Prostate gland (tissue), 2 donors: ENCODE results near the gene ACOX1. TPM values are rescaled to one million over a fixed set of nuclear protein-coding genes. Genes with fewer than 3 reads are reported as not detected.
A peak's percentile ranks its signal among the peaks of the same experiment; 100 is the strongest.

Experiments
- DNase-seq: peaks from one replicate; pipeline ENCODE4 v3.0.0-alpha.2; 2019; ENCODE audit warnings: low spot score
- H3K27ac ChIP-seq, 2 donors: fragments of 200-600 bp; sonication (generic); 2 replicates each; pipeline ENCODE4 v1.5.1; 2017 to 2019
- H3K27me3 ChIP-seq: fragments of 200-600 bp; sonication (generic); replicated peaks from 2 replicates; pipeline ENCODE4 v1.5.1; 2019; ENCODE audit not compliant: insufficient read depth
- H3K36me3 ChIP-seq, 2 donors: fragments of 200-600 bp; sonication (generic); 1 replicate in 1 of 2; 2 replicates in 1 of 2; pipeline versions ENCODE4 v1.5.1 to v1.8.1; 2017 to 2019
- H3K4me1 ChIP-seq: fragments of 200-600 bp; sonication (generic); replicated peaks from 2 replicates; pipeline ENCODE4 v1.5.1; 2019
- H3K4me3 ChIP-seq, 2 donors: fragments of 200-600 bp; sonication (generic); 2 replicates each; pipeline ENCODE4 v1.5.1; 2017 to 2019
- H3K9me3 ChIP-seq: fragments of 200-600 bp; sonication (generic); 2 replicates; pipeline ENCODE4 v1.5.1; 2017
- POLR2A ChIP-seq: fragments of 450-650 bp; IDR thresholded peaks from one replicate; pipeline ENCODE4 v1.6.1; 2016; ENCODE audit warnings: antibody characterized with exemption, mild to moderate bottlenecking
- POLR2AphosphoS5 ChIP-seq: sonication (generic); formaldehyde crosslinking; IDR thresholded peaks from one replicate; pipeline ENCODE4 v1.6.1; 2017; ENCODE audit warnings: antibody characterized with exemption
- WGBS: methylation state at CpG from one replicate; pipeline ENCODE4 v1.1.5; 2018; 5-methylcytosine and 5-hydroxymethylcytosine counted together
- intact Hi-C: fragments of 100-400 bp; cut with DNase I; formaldehyde crosslinking; loops from one replicate; pipeline ENCODE4 v1.14.2; 2022
- total RNA-seq, 2 donors: library from RNA; depleted of rRNA; stranded (reverse); fragments of >200 nt; gene quantifications; one replicate each; pipeline ENCODE4 v1.1.0, GENCODE V29; 2016
- TF ChIP-seq, protein P1 (sequence below), 4 experiments: fragments of 200-600 bp in 2 of 4; fragments of 450-650 bp in 2 of 4; sonication (generic) in 2 of 4; IDR thresholded peaks; 1 replicate in 3 of 4; 2 replicates in 1 of 4; pipeline ENCODE4 v1.5.1; 2016 to 2019; ENCODE audit warnings: antibody characterized with exemption in 4 of 4, mild to moderate bottlenecking in 2 of 4, moderate library complexity in 2 of 4

ACOX1 gene
- total RNA-seq, 2 donors from 2014 or later: 75.5 to 79.0 TPM

DNA sequence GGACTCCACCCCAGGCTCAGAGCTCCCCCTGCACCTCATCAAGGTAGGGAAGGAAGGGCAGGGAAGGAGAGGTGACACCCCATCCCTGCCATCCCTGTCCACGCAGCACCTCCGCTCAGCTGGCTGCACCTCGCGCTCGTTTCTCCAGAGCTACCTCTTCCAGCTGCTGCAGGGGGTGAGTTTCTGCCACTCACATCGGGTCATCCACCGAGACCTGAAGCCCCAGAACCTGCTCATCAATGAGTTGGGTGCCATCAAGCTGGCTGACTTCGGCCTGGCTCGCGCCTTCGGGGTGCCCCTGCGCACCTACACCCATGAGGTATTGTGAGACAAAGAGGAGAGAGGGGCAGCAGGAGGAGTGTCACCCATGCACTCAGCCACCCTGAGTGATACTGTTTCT, 23.1 kb upstream of the ACOX1 start:
- WGBS: 96% methylated on average over 12 of the region's 12 CpGs
- intact Hi-C loops: no loop called here
- Histone ChIP-seq H3K4me1 (peaks cover 12% of the 10 kb centered on the region), H3K36me3 (no peaks in the 10 kb centered on the region), H3K27ac (no peak overlapping the region), H3K27me3 (no peaks in the 10 kb centered on the region), H3K4me3 (no peak overlapping the region), H3K9me3 (no peaks in the 10 kb centered on the region)
- no peak for DNase-seq
- no peak for TF ChIP-seq POLR2A
- no peak for TF ChIP-seq POLR2AphosphoS5
- TF ChIP-seq, protein P1, sequence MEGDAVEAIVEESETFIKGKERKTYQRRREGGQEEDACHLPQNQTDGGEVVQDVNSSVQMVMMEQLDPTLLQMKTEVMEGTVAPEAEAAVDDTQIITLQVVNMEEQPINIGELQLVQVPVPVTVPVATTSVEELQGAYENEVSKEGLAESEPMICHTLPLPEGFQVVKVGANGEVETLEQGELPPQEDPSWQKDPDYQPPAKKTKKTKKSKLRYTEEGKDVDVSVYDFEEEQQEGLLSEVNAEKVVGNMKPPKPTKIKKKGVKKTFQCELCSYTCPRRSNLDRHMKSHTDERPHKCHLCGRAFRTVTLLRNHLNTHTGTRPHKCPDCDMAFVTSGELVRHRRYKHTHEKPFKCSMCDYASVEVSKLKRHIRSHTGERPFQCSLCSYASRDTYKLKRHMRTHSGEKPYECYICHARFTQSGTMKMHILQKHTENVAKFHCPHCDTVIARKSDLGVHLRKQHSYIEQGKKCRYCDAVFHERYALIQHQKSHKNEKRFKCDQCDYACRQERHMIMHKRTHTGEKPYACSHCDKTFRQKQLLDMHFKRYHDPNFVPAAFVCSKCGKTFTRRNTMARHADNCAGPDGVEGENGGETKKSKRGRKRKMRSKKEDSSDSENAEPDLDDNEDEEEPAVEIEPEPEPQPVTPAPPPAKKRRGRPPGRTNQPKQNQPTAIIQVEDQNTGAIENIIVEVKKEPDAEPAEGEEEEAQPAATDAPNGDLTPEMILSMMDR (IDR thresholded peaks at IDR 0.05): no peak

DNA sequence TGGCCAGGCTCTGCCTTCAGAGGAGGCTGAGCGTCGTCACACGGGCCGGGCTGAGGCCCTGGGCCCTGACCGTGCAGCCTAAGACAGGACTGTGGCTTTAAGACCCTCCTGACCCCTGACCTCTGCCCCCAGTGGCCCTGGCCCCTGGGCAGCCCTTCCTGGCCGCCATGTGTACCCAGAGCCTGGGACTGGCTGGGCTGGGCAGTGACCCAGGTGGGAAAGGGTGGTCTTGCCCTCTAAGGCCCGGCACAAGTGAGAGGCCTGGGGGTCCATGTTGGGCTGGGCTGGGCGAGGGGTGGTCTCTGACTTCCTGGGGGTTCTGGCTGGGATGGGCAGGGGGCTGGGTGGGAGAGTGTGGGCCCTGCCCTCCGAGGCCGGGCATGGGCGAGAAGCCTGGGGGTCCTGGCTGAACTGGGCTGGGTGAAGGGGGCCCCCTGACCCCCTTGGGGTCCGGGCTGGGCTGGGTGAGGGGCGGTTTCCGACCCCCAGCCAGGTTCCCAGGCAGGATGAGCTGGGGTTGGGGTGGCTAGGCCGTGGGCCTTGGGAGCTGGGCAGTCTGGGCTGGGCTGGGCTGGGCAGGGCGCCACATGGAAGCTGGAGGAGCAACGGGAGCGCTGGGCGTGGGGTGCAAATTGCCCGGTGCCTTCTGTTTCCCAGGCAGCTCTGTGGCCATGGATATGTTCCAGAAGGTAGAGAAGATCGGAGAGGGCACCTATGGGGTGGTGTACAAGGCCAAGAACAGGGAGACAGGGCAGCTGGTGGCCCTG, 22.0 kb upstream of the ACOX1 start, which contains the start of gene CDK3:
CDK3 (plus strand) TSS at position 101 of the 767 bp plus-strand sequence; CDS start at position 672, 571 bp downstream.
- no peaks in the 10 kb centered on the region for H3K9me3 ChIP-seq
- WGBS: 92% methylated on average over 14 of the region's 21 CpGs
- H3K4me3 ChIP-seq: no peak within 1 kb of the TSS
- H3K4me1 ChIP-seq: peaks cover 13% of the 10 kb centered on the region
- TF ChIP-seq, protein P1 (IDR thresholded peaks at IDR 0.05): peak in 1 of 4 experiments; percentile 3
- no peak for TF ChIP-seq POLR2AphosphoS5
- no peak for TF ChIP-seq POLR2A
- H3K36me3 ChIP-seq: no peaks in the 10 kb centered on the region
- DNase-seq: no peak
- H3K27ac ChIP-seq: peak within 1 kb of the TSS; percentile 43 to 75
- intact Hi-C loops: no loop called here
- no peaks in the 10 kb centered on the region for H3K27me3 ChIP-seq

DNA sequence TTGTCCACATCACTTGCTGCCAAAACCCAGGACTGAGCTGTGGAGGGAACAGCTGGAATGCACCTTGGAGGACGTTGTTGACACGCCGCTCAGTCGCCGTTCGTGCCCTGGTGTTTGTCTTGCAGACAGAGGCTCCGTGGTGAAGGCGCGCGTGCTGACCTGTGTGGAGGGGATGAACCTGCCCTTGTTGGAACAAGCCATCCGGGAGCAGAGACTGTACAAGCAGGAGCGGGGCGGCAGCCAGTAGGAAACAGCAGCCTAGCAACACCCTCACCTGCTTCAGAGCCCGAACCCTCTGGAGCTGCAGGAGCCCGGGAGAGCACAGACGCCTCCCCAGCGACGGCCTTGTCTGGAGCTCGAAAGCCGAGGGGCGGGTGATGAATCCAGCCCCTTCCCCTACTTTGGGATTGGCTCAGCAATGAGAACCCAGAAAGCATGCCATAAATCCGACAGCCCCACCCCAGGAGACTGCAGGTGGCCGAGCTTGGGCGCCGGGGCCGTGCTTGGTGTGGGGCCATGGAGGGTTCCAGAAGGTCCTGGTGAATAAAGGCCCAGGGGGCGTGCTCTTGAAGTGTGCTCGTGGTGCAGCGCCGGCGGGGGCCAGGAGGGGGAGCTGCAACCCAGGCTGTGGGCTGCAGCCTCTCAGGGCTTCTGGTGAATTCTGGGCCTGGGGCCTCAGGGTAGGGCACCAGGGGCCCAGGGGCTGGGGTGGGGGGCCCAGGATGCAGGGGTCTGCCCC, 21.2 kb upstream of the ACOX1 start:
- Histone ChIP-seq H3K36me3 (no peaks in the 10 kb centered on the region), H3K4me3 (no peak overlapping the region), H3K9me3 (no peaks in the 10 kb centered on the region), H3K4me1 (peaks cover 13% of the 10 kb centered on the region), H3K27me3 (no peaks in the 10 kb centered on the region), H3K27ac (peak overlapping the region; percentile 43 to 75)
- TF ChIP-seq, protein P1 (IDR thresholded peaks at IDR 0.05): peak; percentile 43 to 72 (median 57)
- TF ChIP-seq POLR2A: no peak
- peak; percentile 14 for TF ChIP-seq POLR2AphosphoS5
- DNase-seq: peak; percentile 60
- 49% methylated on average over 31 of the region's 31 CpGs for WGBS
- intact Hi-C loops: no loop called here

DNA sequence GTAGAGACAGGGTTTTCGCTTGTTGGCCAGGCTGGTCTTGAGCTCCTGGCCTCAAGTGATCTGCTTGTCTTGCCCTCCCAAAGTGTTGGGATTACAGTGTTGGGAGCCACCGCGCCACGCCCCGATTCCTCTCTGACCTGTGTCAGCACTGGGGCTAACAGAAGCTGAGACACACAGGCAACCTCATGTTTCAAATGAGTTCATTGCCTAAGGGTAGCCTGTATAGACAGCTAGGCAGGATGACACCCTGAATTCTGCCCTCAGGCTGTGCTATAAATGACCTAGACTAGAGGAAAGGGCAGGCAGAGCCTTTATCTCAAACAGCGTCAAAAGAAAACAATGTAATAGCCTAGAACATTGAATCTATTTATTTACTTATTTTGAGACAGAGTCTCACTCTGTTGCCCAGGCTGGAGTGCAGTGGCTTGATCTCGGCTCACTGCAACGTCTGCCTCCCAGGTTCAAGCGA, 19.4 kb upstream of the ACOX1 start:
- intact Hi-C loops: no loop called here
- H3K4me3 ChIP-seq: no peak overlapping the region
- peaks cover 13% of the 10 kb centered on the region for H3K4me1 ChIP-seq
- TF ChIP-seq, protein P1 (IDR thresholded peaks at IDR 0.05): no peak
- no peak for TF ChIP-seq POLR2A
- no peak for TF ChIP-seq POLR2AphosphoS5
- WGBS: 90% methylated on average over 9 of the region's 9 CpGs
- H3K36me3 ChIP-seq: no peaks in the 10 kb centered on the region
- H3K27me3 ChIP-seq: no peaks in the 10 kb centered on the region
- H3K9me3 ChIP-seq: no peaks in the 10 kb centered on the region
- no peak for DNase-seq
- H3K27ac ChIP-seq: no peak overlapping the region
